Measurements from ENCODE around the gene SKIC8. TPM values are rescaled to one million over a fixed set of nuclear protein-coding genes. Genes with fewer than 3 reads are reported as not detected.
A peak's percentile ranks its signal among the peaks of the same experiment; 100 is the strongest.

The SKIC8 gene
- total RNA-seq = 38.3 TPM

- ATAC-seq = peak; percentile 98
These were observed at the start of gene SKIC8 for GRCh38 chr15:78299101-78299930. Gene SKIC8, minus strand, starts transcription at chr15:78299609. Its CDS starts 3,923 bp downstream, at chr15:78295686.

DNA sequence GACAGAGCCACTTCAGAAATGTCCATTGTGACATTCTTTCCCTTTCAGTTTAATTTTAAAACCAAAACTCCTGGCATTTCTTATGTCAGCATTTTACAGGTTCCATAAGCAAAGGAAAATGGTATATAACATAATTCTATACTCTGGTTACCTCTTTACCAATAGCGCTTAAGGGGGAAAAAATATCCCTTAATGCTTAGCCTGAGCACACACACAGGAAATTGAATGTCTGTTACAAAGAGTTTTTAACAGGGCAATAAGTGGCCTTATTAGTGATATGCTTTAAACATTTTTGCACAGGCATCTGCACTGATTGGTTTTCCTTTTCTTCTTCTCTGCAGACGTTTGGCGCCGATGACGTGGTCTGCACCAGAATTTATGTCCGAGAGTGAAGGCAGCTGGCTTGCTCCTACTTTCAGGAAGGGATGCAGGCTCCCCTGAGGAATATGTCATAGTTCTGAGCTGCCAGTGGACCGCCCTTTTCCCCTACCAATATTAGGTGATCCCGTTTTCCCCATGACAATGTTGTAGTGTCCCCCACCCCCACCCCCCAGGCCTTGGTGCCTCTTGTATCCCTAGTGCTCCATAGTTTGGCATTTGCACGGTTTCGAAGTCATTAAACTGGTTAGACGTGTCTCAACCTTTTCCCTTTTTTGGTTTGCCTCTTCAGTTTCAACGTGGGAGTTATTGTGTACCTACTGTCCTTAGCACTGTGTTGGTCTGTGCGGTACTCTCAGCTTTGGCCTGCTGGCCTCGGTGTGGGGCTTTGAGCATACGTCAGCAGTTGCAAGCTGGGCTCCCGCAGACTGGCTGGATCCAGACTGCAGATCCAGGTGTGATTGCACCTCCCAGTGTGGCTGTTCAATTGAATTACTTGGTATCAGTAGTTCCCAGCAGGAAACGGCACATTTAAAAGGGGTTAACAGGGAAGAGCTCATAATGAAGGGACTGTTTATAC lies 48.5 kb upstream of the SKIC8 start:
- ATAC-seq = peak; percentile 46

DNA sequence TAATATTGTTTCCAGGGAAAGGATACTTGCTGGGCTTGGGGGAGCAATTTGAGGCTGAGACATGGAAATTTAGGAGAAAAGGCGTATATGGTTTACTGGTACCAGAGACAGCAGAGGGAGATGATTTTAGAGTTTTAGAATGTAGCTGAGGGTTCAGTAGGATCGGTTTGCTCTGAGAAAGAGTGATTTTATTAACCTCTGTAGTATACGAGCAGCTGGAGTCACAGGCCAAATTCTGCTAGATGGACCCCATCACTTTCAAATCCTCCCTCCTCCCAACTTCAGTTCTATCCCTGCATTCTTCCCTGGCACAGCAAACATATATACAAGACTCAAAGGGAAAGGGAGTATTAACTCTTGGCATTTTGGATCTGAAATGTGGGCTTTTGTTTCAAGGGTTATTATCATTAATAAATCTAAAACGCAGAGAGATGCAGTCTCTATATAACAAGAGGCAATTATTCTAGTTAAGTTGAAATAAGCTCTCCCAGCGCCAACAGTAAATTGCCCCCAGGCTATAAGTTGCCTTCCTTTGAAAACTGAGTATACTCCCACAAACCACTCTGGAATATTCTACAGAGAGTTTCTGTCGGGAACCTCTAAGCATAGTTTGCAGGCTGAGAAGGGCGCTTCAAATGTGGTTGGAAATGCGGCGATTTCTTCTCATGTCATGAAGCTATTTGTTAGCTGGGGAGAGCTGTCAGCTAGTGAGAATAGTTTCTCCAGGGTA lies 46.2 kb upstream of the SKIC8 start:
- ATAC-seq = no peak

- no peak for ATAC-seq
These were observed 44.1 kb upstream of the SKIC8 start for GRCh38 chr15:78343276-78344060.

- no peak for ATAC-seq
These were observed 42.6 kb upstream of the SKIC8 start for GRCh38 chr15:78342021-78342420.

DNA sequence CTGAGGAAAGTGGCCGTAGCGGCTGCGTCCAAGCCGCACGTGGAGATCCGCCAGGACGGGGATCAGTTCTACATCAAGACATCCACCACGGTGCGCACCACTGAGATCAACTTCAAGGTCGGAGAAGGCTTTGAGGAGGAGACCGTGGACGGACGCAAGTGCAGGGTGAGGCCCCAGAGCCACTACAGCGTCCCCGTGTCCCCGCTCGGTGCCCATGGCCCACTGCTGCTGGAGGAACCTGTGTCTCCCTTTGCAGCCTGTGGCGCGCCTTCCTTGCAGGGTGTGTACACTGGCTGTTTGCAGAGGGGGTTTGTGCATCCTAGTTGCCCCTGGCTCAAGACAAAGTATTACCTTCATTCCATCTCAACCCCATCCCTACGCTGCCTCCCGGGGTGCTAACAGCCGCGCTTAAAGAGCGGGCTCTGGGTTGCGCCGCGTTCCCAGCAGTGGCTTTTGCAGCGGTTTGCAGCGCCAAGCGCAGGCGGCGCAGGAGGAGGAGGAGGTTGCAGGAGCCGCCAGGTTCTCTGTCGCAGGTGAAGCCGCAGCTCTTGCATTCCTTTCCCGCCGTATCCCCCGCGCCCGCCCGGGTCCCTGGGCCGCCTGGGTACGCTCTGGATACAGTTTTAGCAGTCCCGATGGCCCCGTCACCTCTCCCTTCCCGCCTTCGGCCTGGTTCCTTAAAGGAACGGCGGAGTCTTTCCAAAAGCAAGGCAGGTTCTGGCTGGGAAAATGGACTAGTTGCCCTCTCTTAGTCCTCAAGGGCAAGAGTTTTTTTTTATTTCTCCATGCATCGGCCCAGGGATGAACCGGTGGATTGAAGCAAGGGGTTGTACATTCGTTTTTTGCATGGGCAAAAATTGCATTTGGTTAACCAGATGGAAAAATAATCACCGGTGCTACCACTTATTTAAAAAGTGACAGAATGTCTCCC lies 41.9 kb upstream of the SKIC8 start:
- ATAC-seq = no peak

GRCh38 chr15:78340231-78341056 lies 41.0 kb upstream of the SKIC8 start, which contains the start of gene CRABP1:
Gene CRABP1, plus strand, starts transcription at chr15:78340353. Its CDS starts 76 bp downstream, at chr15:78340429.
- no peak for ATAC-seq

DNA sequence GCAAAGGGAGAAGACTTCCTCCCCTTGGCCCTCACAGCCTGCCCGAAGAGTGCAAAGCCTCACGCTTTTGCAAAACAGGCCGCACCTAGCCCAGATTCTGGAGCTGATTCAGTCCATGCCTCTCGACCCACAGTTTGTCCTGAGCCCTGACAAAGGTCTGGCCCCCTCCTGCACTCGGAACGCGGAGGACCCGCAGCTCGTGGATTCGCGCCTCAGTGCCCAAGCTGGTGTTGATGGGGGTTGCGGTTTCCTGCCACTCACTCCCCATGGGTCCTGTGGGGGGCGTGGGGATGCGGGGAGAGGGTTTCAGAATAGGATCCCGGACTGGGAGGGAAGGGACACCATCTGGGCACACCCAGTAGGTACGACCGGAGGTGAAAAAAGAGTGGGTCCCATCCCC lies 40.1 kb upstream of the SKIC8 start:
- ATAC-seq = no peak

- no peak for ATAC-seq
These were observed 39.4 kb upstream of the SKIC8 start for GRCh38 chr15:78338781-78339180.

DNA sequence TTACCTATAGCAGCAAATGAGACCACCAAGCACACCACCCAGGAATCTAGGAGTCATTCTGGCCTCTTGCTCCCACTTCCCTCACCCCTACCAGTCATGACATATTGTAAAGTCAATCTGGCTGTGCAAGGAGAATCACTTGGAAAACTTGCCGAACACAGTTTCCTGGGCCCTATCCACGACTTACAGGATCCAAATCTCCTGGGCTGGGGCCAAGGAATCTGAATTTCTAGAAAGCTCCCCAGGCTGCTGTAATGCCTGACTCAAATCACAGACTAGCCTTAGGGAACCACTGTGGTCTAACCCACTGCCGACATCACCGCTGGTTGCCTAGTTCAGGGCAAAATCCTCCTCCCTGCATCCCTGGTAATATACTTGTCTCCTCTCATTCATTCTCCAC lies 36.6 kb upstream of the SKIC8 start:
- no peak for ATAC-seq

GRCh38 chr15:78334845-78335244 lies 35.4 kb upstream of the SKIC8 start:
- ATAC-seq = no peak

DNA sequence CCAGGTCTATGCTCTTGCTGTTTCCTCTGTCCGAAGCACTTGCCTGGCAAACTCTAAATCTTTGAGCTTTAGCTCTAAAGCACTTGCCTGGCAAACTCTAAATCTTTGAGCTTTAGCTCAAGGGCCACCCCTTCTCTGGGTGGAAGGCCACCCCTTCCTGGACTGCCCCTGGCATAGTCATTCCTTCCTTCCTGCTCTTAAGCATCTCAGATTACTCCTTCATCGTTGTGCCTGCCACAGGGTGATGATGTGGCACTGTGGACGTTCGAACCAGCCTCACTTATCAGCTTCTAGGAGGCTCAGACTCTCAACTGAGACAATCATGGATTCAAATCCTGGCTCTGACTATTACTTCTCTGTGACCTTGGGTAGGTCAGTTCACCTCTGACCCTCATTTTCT lies 30.2 kb upstream of the SKIC8 start:
- ATAC-seq = no peak

DNA sequence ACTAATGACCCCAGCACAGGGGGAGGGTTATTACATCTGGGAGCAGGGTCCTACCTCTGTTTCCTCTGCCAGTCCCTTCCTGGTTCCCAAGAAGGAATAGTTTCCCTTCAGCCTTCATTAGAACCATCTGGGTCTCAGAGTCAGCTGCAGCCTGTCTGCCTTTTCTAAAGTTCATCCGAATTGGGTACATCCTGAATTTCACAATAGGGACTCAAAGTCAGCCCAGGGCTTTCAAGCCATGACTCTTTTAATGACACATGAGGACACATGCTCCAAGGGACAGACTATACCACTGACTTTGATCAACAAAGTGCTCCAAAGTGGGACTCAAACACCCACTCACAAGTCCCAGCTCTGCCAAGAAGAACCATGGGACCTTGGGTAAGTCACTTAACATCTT lies 28.1 kb upstream of the SKIC8 start:
- ATAC-seq = no peak

DNA sequence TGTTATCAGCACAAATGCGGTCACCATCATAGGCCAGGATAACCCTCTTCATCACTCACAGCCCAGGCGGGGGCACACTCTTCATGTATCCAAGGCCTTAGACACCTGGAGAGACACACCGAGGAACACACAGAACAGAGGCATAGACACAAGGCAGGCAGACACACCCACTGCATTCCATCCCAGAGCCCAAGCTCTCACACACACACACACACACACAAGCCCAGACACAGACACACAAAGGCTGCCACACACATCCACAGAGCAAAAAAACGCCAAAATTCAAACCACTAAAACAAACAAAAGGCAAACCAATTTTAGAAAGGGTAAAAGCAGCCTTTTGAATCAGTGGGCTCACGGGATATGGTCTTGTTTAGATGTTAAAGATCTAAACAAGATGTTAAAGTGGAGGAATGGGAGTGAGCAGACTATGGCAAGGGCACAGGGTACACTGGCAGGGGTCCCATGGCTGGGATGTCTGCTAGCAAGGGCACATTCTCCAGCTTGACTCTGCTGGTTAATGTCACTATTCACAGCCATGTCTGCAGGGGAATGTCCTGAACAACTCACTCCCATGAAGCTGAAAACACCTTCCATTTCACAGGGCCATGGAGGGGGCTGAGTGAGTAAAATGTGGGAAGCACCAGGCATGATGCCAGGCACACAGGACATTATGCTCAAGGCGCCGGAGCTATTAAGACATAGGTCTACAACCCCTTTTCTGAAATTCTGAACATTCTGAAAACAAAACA lies 25.9 kb upstream of the SKIC8 start:
- ATAC-seq = peak; percentile 42

GRCh38 chr15:78324144-78324543 lies 24.7 kb upstream of the SKIC8 start:
- ATAC-seq = no peak

DNA sequence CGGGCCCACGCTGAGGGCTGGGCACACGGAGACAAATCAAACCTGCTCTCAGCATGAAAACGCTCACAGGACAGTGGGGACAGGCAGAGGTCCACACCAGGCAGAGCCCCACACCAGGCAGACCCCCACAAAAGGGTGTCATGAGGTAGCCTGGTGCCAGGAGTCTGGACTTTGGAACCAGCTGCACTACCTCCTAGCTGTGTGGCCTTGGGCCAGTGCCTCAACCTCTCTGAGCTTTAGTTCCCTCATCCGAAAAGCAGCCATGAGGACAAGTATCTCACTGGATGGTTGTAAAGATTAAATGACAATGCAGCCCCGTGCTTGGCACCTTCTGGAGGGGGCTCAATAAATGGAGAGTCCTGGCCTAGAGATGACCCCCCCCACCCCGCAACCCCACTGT lies 24.3 kb upstream of the SKIC8 start:
- ATAC-seq = no peak

DNA sequence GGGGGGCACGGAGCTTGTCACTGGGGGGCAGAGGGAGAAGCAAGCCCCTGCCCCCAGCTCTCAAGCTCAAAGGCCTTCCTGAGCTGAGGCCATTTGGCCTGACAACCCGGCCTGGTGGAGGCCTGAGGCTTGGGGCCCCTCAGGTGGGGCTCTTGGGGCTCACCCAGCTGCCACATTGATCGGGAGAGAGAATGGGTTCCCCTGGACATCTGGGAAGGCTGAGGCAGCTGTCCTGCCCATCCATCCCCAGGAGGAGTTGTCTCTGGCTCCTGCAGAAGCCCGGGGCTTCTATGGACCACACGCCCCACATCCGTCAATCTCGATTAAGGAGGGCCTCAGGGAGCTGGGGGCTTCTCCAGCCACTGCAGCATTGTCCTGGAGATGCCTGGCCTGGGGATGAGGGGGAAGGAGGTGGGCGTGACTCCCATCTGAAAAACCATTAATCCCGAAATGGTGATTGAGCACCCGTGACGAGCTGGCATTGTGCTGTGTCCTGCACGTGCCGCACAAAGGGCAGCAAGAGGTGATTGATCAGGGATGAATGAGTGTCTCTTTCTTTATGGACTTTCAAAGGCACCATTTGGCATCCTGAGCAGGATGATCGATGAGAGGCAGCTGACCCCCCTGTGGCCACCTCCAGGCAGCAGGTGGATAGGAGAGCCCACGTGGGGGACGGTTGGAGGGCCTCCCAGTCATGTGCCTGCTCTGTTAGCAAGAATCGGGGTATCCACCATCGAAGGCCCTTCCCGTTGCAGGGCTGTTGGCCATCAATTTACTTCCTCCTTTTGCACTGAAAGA lies 23.5 kb upstream of the SKIC8 start:
- ATAC-seq = no peak

- no peak for ATAC-seq
These were observed 22.8 kb upstream of the SKIC8 start for GRCh38 chr15:78322243-78322642.

Measured in esophagus mucosa (tissue), 1 donor.